GM12878 (cell line): ENCODE measurements around the gene NEU3.

ENCODE experiments used
- CBX3 ChIP-seq: fragments of 200-600 bp; sonication (generic); IDR thresholded peaks from 2 replicates; pipeline ENCODE4 v1.6.1; 2016; ENCODE audit warnings: low read depth, borderline replicate concordance
- RCOR1 ChIP-seq: conservative IDR thresholded peaks from 2 replicates; pipeline ENCODE4 v1.6.1; 2012; ENCODE audit warnings: low read depth, low read length, improper control_type of control experiment

DNA sequence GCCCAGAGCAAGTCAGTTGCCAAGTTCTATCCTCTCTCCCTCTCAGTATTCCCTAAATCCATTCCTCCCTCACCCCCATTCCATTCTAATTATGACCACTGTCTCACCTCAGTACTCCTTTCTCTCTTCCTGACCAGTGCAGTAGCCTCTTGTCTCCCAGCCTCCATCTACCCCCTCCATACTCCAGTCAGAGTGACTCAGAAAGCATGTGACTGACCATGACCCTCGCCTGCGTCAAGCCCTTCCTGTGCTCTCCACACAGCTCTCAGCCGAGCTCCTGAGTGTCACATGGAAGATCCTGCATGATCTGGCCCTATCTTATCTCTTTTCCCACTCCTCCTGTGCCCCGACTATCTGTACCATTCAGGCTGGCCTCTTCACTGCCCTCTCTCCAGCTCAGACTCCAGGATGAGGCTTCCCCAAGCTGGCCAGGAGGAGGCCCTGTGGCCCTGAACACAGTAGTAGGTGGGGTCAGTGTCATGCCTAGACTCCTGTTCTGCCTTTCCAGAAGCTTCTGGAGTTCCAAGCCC, 42.6 kb downstream of the NEU3 start:
- TF ChIP-seq RCOR1 (no peak), CBX3 (no peak)
